Breast epithelium (tissue), 3 donors: ENCODE results near the gene MAPK10.
"Not testable (repeated sequence)": the region's sequence is repeated elsewhere in the genome, so short reads cannot be mapped to it uniquely, and the experiment has no call there.

Experiments
- POLR2AphosphoS5 ChIP-seq, 3 donors: sonication (generic); formaldehyde crosslinking; IDR thresholded peaks; one replicate each; pipeline ENCODE4 v1.6.1; 2017; ENCODE audit warnings: antibody characterized with exemption in 3 of 3
- TF ChIP-seq, protein P1 (sequence below), 3 donors: fragments of 450-650 bp; IDR thresholded peaks; one replicate each; pipeline ENCODE4 v1.5.1; 2016 to 2017; ENCODE audit warnings: antibody characterized with exemption in 3 of 3, mild to moderate bottlenecking in 3 of 3, moderate library complexity in 3 of 3

DNA sequence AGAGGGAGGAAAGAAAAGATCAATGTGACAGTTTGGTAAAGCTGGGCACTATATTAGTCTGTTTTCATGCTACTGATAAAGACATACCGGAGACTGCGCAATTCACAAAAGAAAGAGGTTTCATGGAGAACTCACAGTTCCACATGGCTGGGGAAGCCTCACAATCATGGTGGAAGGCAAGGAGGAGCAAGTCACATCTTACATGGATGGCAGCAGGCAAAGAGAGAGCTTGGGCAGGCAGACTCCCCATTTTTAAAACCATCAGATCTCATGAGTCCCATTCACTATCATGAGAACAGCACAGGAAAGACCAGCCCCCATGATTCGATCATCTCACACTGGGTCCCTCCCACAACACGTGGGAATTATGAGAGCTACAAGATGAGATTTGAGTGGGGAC lies 394.8 kb downstream of the MAPK10 start:
- TF ChIP-seq, protein P1, sequence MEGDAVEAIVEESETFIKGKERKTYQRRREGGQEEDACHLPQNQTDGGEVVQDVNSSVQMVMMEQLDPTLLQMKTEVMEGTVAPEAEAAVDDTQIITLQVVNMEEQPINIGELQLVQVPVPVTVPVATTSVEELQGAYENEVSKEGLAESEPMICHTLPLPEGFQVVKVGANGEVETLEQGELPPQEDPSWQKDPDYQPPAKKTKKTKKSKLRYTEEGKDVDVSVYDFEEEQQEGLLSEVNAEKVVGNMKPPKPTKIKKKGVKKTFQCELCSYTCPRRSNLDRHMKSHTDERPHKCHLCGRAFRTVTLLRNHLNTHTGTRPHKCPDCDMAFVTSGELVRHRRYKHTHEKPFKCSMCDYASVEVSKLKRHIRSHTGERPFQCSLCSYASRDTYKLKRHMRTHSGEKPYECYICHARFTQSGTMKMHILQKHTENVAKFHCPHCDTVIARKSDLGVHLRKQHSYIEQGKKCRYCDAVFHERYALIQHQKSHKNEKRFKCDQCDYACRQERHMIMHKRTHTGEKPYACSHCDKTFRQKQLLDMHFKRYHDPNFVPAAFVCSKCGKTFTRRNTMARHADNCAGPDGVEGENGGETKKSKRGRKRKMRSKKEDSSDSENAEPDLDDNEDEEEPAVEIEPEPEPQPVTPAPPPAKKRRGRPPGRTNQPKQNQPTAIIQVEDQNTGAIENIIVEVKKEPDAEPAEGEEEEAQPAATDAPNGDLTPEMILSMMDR (IDR thresholded peaks at IDR 0.05) = not testable (repeated sequence)
- not testable (repeated sequence) for TF ChIP-seq POLR2AphosphoS5 (IDR thresholded peaks at IDR 0.05)
